Fibroblast of skin of left quadriceps (primary cell): ENCODE measurements around the gene RBM12.

ENCODE experiments used
- DNase-seq, 2 experiments: peaks; one replicate each; pipeline ENCODE4 v3.0.0-alpha.2; 2013; ENCODE audit warnings: low read depth in 2 of 2

Gene RBM12

GRCh38 chr20:35660122-35660937 lies 4.4 kb downstream of the RBM12 start:
- no peak for DNase-seq

- DNase-seq = no peak
Measured at GRCh38 chr20:35657271-35657670, 7.4 kb downstream of the RBM12 start.

- no peak for DNase-seq
Measured at GRCh38 chr20:35654415-35654814, 10.3 kb downstream of the RBM12 start.

- no peak for DNase-seq
Measured at GRCh38 chr20:35653893-35654292, 10.8 kb downstream of the RBM12 start.

- DNase-seq = no peak
Measured at GRCh38 chr20:35653430-35653734, 11.3 kb downstream of the RBM12 start.

GRCh38 chr20:35652641-35653429 lies 11.9 kb downstream of the RBM12 start:
- no peak for DNase-seq

- no peak for DNase-seq
Measured at GRCh38 chr20:35651958-35652357, 12.7 kb downstream of the RBM12 start.

GRCh38 chr20:35650632-35651031 lies 14.1 kb downstream of the RBM12 start:
- DNase-seq = no peak

- no peak for DNase-seq
Measured at GRCh38 chr20:35648836-35649235, 15.9 kb downstream of the RBM12 start.

- no peak for DNase-seq
Measured at GRCh38 chr20:35644806-35645205, 19.9 kb downstream of the RBM12 start.

GRCh38 chr20:35643045-35643444 lies 21.7 kb downstream of the RBM12 start:
- DNase-seq = no peak

GRCh38 chr20:35641743-35642142 lies 23.0 kb downstream of the RBM12 start:
- DNase-seq = no peak

- no peak for DNase-seq
Measured at GRCh38 chr20:35640724-35641123, 24.0 kb downstream of the RBM12 start.

- no peak for DNase-seq
Measured at GRCh38 chr20:35638751-35639150, 25.9 kb downstream of the RBM12 start.

GRCh38 chr20:35637276-35637675 lies 27.4 kb downstream of the RBM12 start:
- no peak for DNase-seq

GRCh38 chr20:35636095-35636494 lies 28.6 kb downstream of the RBM12 start:
- no peak for DNase-seq

- no peak for DNase-seq
Measured at GRCh38 chr20:35635652-35636051, 29.0 kb downstream of the RBM12 start.

GRCh38 chr20:35632539-35633115 lies 32.1 kb downstream of the RBM12 start:
- DNase-seq = no peak

GRCh38 chr20:35630636-35631035 lies 34.1 kb downstream of the RBM12 start:
- DNase-seq = no peak

GRCh38 chr20:35629427-35630145 lies 35.1 kb downstream of the RBM12 start:
- DNase-seq = no peak

GRCh38 chr20:35627121-35627520 lies 37.6 kb downstream of the RBM12 start:
- DNase-seq = no peak

- no peak for DNase-seq
Measured at GRCh38 chr20:35626386-35627001, 38.2 kb downstream of the RBM12 start.
